GM12878 (cell line): Measurements from ENCODE around the gene CYBC1. TPM values are rescaled to one million over a fixed set of nuclear protein-coding genes. Genes with fewer than 3 reads are reported as not detected.

Source experiments
- ATAC-seq: fragments of 200-7000 bp; cut with Tn5 transposase; 3 replicates; pipeline ENCODE4 v1.9.1; 2020; ENCODE audit warnings: mild to moderate bottlenecking, moderate library complexity
- BruUV-seq: library from RNA; stranded (reverse); fragments of 400-500 nt; replicated peaks from 2 replicates; lab custom pipeline; 2021; lab: Mats Ljungman, UMichigan
- CTCF ChIA-PET: fragments of 300-600 bp; sonication (Branson Sonifier 250); formaldehyde crosslinking; extraction: SDS; loops from one replicate; lab custom pipeline; 2021; ENCODE audit warnings: inconsistent platforms; lab: Yijun Ruan, JAX
- POLR2A ChIA-PET: fragments of 350-600 bp; formaldehyde crosslinking; extraction: SDS; loops from one replicate; lab custom pipeline; 2021; ENCODE audit warnings: inconsistent platforms; lab: Charles Lee
- RAD21 ChIA-PET: fragments of 300-600 bp; sonication (Branson Sonifier 250); formaldehyde crosslinking; loops from one replicate; lab custom pipeline; 2023; ENCODE audit warnings: antibody characterized with exemption; ENCODE audit not compliant: unreplicated experiment; lab: Charles Lee
- SMC1A ChIA-PET: fragments of 300-600 bp; sonication (Branson Sonifier 250); formaldehyde crosslinking; loops from one replicate; lab custom pipeline; 2023; ENCODE audit not compliant: unreplicated experiment, uncharacterized antibody; lab: Charles Lee
- DNase-seq: peaks from one replicate; pipeline ENCODE4 v3.0.0-alpha.2; 2011; ENCODE audit warnings: low read depth, low spot score
- FAIRE-seq: peaks from 3 replicates; lab custom pipeline; 2011; peaks lifted over from hg19 to GRCh38; lab: Jason Lieb, UNC
- H2AFZ ChIP-seq: 2 replicates; pipeline ENCODE4 v1.6.0; 2011; ENCODE audit warnings: low read depth, low read length, control low read depth; ENCODE audit not compliant: control insufficient read depth
- H3K27ac ChIP-seq: 2 replicates; pipeline ENCODE4 v1.5.1; 2011; ENCODE audit warnings: control low read depth; ENCODE audit not compliant: control insufficient read depth, insufficient read depth
- H3K27me3 ChIP-seq, 2 experiments: replicated peaks in 1 of 2; 2 replicates each; pipeline versions ENCODE4 v1.6.0 to v1.6.1; 2011; ENCODE audit warnings: low read length in 1 of 2; ENCODE audit not compliant: control insufficient read depth in 2 of 2, insufficient read depth in 2 of 2
- H3K36me3 ChIP-seq, 2 experiments: 2 replicates each; pipeline ENCODE4 v1.5.1; 2011; ENCODE audit warnings: low read length in 1 of 2; ENCODE audit not compliant: control insufficient read depth in 2 of 2, insufficient read depth in 2 of 2
- H3K4me1 ChIP-seq: 2 replicates; pipeline ENCODE4 v1.6.1; 2011; ENCODE audit warnings: mild to moderate bottlenecking, low read length, moderate library complexity, mixed read lengths; ENCODE audit not compliant: control insufficient read depth, insufficient read depth
- H3K4me2 ChIP-seq: 2 replicates; pipeline ENCODE4 v1.6.0; 2011; ENCODE audit warnings: control low read depth; ENCODE audit not compliant: control insufficient read depth, insufficient read depth
- H3K4me3 ChIP-seq: fragments of 200-600 bp; sonication (generic); 2 replicates; pipeline ENCODE4 v1.5.1; 2016
- H3K79me2 ChIP-seq: 2 replicates; pipeline ENCODE4 v1.6.0; 2011; ENCODE audit warnings: low read length; ENCODE audit not compliant: control insufficient read depth, insufficient read depth
- H3K9ac ChIP-seq: 2 replicates; pipeline ENCODE4 v1.8.0; 2011; ENCODE audit warnings: low read length, control low read depth, mixed read lengths; ENCODE audit not compliant: control insufficient read depth, insufficient read depth
- H3K9me3 ChIP-seq: replicated peaks from 3 replicates; pipeline ENCODE4 v1.5.1; 2011; ENCODE audit warnings: mild to moderate bottlenecking, low read length; ENCODE audit not compliant: control insufficient read depth, insufficient read depth
- H4K20me1 ChIP-seq: 2 replicates; pipeline ENCODE4 v1.6.0; 2011; ENCODE audit not compliant: control insufficient read depth, insufficient read depth
- CHD2 ChIP-seq: IDR thresholded peaks from 2 replicates; pipeline ENCODE4 v1.6.1; 2011; ENCODE audit warnings: low read depth, low read length, improper control_type of control experiment, borderline replicate concordance
- FOXK2 ChIP-seq: fragments of 450-650 bp; IDR thresholded peaks from 2 replicates; pipeline ENCODE4 v1.6.1; 2017; ENCODE audit warnings: mild to moderate bottlenecking, moderate library complexity
- JUND ChIP-seq: IDR thresholded peaks from 2 replicates; pipeline ENCODE4 v1.6.1; 2012; ENCODE audit warnings: low read depth, mild to moderate bottlenecking, low read length, improper control_type of control experiment, moderate library complexity
- SIX5 ChIP-seq: IDR thresholded peaks from 2 replicates; pipeline ENCODE4 v1.6.1; 2011; ENCODE audit warnings: mild to moderate bottlenecking, low read depth, low read length, moderate library complexity; ENCODE audit not compliant: severe bottlenecking
- ZNF384 ChIP-seq: IDR thresholded peaks from 2 replicates; pipeline ENCODE4 v1.6.1; 2012; ENCODE audit warnings: low read depth, mild to moderate bottlenecking, low read length, improper control_type of control experiment, borderline replicate concordance
- WGBS: methylation state at CpG from one replicate; pipeline ENCODE4 v1.1.6; 2016; ENCODE audit warnings: low lambda C conversion rate; ENCODE audit not compliant: insufficient replicate concordance, insufficient coverage; ENCODE audit errors: missing lambda C conversion rate; 5-methylcytosine and 5-hydroxymethylcytosine counted together
- in situ Hi-C: fragments of 300-500 bp; cut with MboI; formaldehyde crosslinking; loops from 9 replicates; pipeline ENCODE4 v1.14.3; 2018; ENCODE audit warnings: mixed read lengths
- intact Hi-C: fragments of 100-400 bp; cut with micrococcal nuclease; formaldehyde crosslinking; loops from one replicate; pipeline ENCODE4 v1.14.2; 2022; ENCODE audit not compliant: unreplicated experiment
- polyA plus RNA-seq, 11 experiments: library from polyadenylated mRNA; depleted of rRNA in 4 of 11; unstranded in 6 of 11; stranded (reverse) in 5 of 11; fragments of >200 nt; fragmentation: Nextera tagmentation in 4 of 11; fragmentation: Illumina TruSeq in 1 of 11; extraction: Ambion mirVana in 4 of 11; extraction: Trizol in 1 of 11; gene quantifications; 1 replicate in 1 of 11; 2 replicates in 10 of 11; pipeline versions ENCODE4 v1.2.1 to v1.2.3, GENCODE V29; 2011 to 2016; ENCODE audit warnings: inconsistent platforms in 2 of 11, missing spikeins in 2 of 11, low read depth in 1 of 11
- total RNA-seq, 4 experiments: library from RNA; depleted of rRNA in 3 of 4; stranded (reverse); fragments of >200 nt in 3 of 4; fragmentation: Illumina TruSeq in 1 of 4; extraction: Trizol in 1 of 4; gene quantifications; 2 replicates each; pipeline versions ENCODE4 v1.2.1 to v1.2.3, GENCODE V29; 2013 to 2021
- TF ChIP-seq, protein P1 (sequence below): fragments of 150-350 bp; IDR thresholded peaks from 2 replicates; pipeline ENCODE4 v1.6.1; 2016; ENCODE audit warnings: low read depth, low read length

Gene CYBC1
- total and polyA plus RNA-seq, 10 of the 15 experiments (the other 5 are each of a cell fraction or from before 2014, with no cell fraction given), result 4.2 to 162 (median 133) TPM

DNA sequence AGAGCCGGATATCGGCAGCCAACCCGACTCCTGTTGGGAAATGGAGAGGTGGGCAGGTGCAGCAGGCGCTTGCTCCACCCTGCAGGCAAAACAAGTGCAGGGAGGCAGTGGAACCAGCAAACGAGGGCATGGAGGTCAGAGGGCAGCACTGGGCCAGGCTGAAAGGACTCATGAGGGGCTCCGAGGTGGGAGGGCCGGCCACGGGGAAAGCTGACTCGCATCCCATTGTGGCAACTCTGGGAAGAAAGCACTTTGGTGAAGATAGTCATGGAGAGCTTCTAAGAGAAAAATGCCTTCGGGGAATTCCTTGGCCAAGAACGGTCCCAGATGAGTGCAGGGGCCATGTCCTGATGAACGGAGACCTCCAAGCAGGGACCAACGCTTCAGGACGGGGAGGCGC lies 4.4 kb downstream of the CYBC1 start:
- peaks cover 8% of the 10 kb centered on the region for H3K4me1 ChIP-seq
- H3K4me3 ChIP-seq, result no peak overlapping the region
- RAD21 ChIA-PET, result no interaction called here
- intact Hi-C loops, result loop anchor here (5.0 kb wide), 1 partner anchor 106 kb away; no protein-coding TSS in a partner anchor
- CTCF ChIA-PET, result no interaction called here
- H4K20me1 ChIP-seq, result no peaks in the 10 kb centered on the region; the same call in none of the 2 replicates
- no TSS peak for BruUV-seq
- POLR2A ChIA-PET, result no interaction called here
- in situ Hi-C loops, result no loop called here
- DNase-seq (no peak), FAIRE-seq (no peak), ATAC-seq (no peak)
- H3K36me3 ChIP-seq, result peaks cover 14 to 37% of the 10 kb centered on the region in 2 experiments
- H3K27me3 ChIP-seq, result no peaks in the 10 kb centered on the region
- 93% methylated on average over 15 of the region's 15 CpGs for WGBS
- no peak overlapping the region for H3K9ac ChIP-seq
- no peak overlapping the region for H2AFZ ChIP-seq
- SMC1A ChIA-PET, result no interaction called here
- H3K79me2 ChIP-seq, result peaks cover 37% of the 10 kb centered on the region
- H3K9me3 ChIP-seq, result no peaks in the 10 kb centered on the region
- no peak overlapping the region for H3K27ac ChIP-seq
- TF ChIP-seq ZNF384 (no peak), FOXK2 (no peak), SIX5 (no peak), CHD2 (no peak), JUND (no peak)
- TF ChIP-seq, protein P1, sequence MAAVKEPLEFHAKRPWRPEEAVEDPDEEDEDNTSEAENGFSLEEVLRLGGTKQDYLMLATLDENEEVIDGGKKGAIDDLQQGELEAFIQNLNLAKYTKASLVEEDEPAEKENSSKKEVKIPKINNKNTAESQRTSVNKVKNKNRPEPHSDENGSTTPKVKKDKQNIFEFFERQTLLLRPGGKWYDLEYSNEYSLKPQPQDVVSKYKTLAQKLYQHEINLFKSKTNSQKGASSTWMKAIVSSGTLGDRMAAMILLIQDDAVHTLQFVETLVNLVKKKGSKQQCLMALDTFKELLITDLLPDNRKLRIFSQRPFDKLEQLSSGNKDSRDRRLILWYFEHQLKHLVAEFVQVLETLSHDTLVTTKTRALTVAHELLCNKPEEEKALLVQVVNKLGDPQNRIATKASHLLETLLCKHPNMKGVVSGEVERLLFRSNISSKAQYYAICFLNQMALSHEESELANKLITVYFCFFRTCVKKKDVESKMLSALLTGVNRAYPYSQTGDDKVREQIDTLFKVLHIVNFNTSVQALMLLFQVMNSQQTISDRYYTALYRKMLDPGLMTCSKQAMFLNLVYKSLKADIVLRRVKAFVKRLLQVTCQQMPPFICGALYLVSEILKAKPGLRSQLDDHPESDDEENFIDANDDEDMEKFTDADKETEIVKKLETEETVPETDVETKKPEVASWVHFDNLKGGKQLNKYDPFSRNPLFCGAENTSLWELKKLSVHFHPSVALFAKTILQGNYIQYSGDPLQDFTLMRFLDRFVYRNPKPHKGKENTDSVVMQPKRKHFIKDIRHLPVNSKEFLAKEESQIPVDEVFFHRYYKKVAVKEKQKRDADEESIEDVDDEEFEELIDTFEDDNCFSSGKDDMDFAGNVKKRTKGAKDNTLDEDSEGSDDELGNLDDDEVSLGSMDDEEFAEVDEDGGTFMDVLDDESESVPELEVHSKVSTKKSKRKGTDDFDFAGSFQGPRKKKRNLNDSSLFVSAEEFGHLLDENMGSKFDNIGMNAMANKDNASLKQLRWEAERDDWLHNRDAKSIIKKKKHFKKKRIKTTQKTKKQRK, result no peak
- no peak overlapping the region for H3K4me2 ChIP-seq
